Stimulated activated effector memory CD8-positive, alpha-beta T cell treated with anti-CD3 and anti-CD28 coated beads, Interleukin-12 subunit alpha, Interleukin-12 subunit beta, amount 100 ng/mL, for 72 hours (primary cell): ENCODE results near the gene TNRC18.
A peak's percentile ranks its signal among the peaks of the same experiment; 100 is the strongest.
"Not testable (repeated sequence)": the region's sequence is repeated elsewhere in the genome, so short reads cannot be mapped to it uniquely, and the experiment has no call there.

Experiments
- ATAC-seq: fragments of 150-1000 bp; cut with Tn5 transposase; 2 replicates; pipeline ENCODE4 v1.10.0; 2021
- DNase-seq, 2 donors: peaks; one replicate each; pipeline ENCODE4 v3.0.0; 2021 to 2022; ENCODE audit warnings: low spot score in 2 of 2
- H3K27ac Mint-ChIP-seq: one replicate; pipeline ENCODE4 v1.8.0; 2022; ENCODE audit warnings: mild to moderate bottlenecking, mixed read lengths
- H3K36me3 Mint-ChIP-seq: one replicate; pipeline ENCODE4 v1.8.0; 2022; ENCODE audit warnings: mild to moderate bottlenecking, mixed read lengths
- H3K4me1 Mint-ChIP-seq: one replicate; pipeline ENCODE4 v1.8.0; 2022; ENCODE audit warnings: mixed read lengths
- H3K4me3 Mint-ChIP-seq: one replicate; pipeline ENCODE4 v1.8.0; 2022; ENCODE audit warnings: mild to moderate bottlenecking, mixed read lengths
- H3K9me3 Mint-ChIP-seq: one replicate; pipeline ENCODE4 v1.8.0; 2022; ENCODE audit warnings: mixed read lengths

Gene TNRC18

DNA sequence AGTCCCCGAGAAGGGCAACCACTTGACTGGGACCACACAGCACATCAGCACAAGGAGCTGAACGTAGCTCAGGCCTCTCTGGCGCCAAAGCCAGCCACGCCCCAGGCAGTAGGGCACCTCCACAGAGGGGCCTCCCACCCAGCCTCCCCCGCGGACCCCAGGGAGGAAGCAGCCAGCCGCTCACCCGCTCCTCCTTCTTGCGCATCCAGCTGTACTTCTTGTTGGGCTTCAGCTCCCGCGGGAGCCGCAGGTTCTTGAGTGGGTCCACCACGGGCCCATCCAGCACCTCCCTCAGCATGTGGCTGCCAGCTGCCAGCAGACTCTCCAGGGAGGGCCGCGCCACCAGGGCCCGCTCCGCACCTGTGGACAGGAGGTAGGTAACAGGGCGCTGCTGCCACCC is 61.2 kb downstream of the TNRC18 start:
- DNase-seq: no peak
- no peak for ATAC-seq
- Mint-ChIP-seq H3K4me1 (peaks cover 38% of the 10 kb centered on the region), H3K4me3 (no peak overlapping the region), H3K36me3 (peaks cover 92% of the 10 kb centered on the region), H3K9me3 (no peaks in the 10 kb centered on the region), H3K27ac (no peak overlapping the region)

- no peak overlapping the region for H3K4me3 Mint-ChIP-seq
- no peak for ATAC-seq
- DNase-seq: no peak
- H3K9me3 Mint-ChIP-seq: no peaks in the 10 kb centered on the region
- peaks cover 37% of the 10 kb centered on the region for H3K4me1 Mint-ChIP-seq
- peaks cover 92% of the 10 kb centered on the region for H3K36me3 Mint-ChIP-seq
- H3K27ac Mint-ChIP-seq: no peak overlapping the region
These were observed 62.0 kb downstream of the TNRC18 start for GRCh38 chr7:5361446-5362127.

- peaks cover 92% of the 10 kb centered on the region for H3K36me3 Mint-ChIP-seq
These were observed 62.7 kb downstream of the TNRC18 start for GRCh38 chr7:5360971-5361370.

GRCh38 chr7:5360451-5360850 is 63.2 kb downstream of the TNRC18 start:
- Mint-ChIP-seq H3K4me1 (peaks cover 34% of the 10 kb centered on the region), H3K27ac (no peak overlapping the region), H3K36me3 (peaks cover 92% of the 10 kb centered on the region), H3K4me3 (no peak overlapping the region), H3K9me3 (no peaks in the 10 kb centered on the region)
- ATAC-seq: no peak
- no peak for DNase-seq

More at GRCh38 chr7:5360971-5361370, 62.7 kb downstream of the TNRC18 start:
- peaks cover 37% of the 10 kb centered on the region for H3K4me1 Mint-ChIP-seq
- ATAC-seq (no peak), DNase-seq (no peak)
- no peaks in the 10 kb centered on the region for H3K9me3 Mint-ChIP-seq
- no peak overlapping the region for H3K4me3 Mint-ChIP-seq
- no peak overlapping the region for H3K27ac Mint-ChIP-seq

- peaks cover 92% of the 10 kb centered on the region for H3K36me3 Mint-ChIP-seq
- not testable (repeated sequence) for ATAC-seq, H3K9me3 Mint-ChIP-seq, H3K4me3 Mint-ChIP-seq, DNase-seq, H3K27ac Mint-ChIP-seq
- peaks cover 36% of the 10 kb centered on the region for H3K4me1 Mint-ChIP-seq
These were observed 63.6 kb downstream of the TNRC18 start for GRCh38 chr7:5360021-5360420.

- Mint-ChIP-seq H3K4me1 (peaks cover 36% of the 10 kb centered on the region), H3K9me3 (no peaks in the 10 kb centered on the region), H3K4me3 (no peak overlapping the region), H3K36me3 (peaks cover 98% of the 10 kb centered on the region), H3K27ac (peak overlapping the region; percentile 41)
- DNase-seq (no peak), ATAC-seq (no peak)
These were observed 64.3 kb downstream of the TNRC18 start for GRCh38 chr7:5359344-5359743.

DNA sequence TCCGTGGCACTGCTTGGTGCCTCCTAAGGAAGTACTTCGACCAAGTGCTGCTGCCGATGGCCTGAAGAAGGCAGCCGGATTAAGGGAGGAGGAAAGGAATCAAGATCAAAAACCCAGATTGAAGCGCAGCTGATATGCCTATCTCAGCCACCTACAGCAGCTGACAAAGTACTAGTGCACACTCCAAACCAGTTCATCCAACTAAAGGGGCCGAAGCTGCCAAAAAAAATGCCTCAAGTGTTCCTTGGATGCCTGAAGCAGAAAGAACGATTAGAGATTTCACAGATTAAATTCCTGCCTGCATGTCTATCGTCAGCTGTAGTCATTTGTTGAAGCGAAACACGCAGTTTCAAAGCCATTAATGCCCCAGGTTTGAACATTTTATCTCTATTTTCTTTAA is 65.7 kb downstream of the TNRC18 start:
- Mint-ChIP-seq H3K4me1 (peaks cover 36% of the 10 kb centered on the region), H3K36me3 (peaks cover 100% of the 10 kb centered on the region), H3K9me3 (no peaks in the 10 kb centered on the region), H3K4me3 (no peak overlapping the region), H3K27ac (no peak overlapping the region)
- no peak for DNase-seq
- no peak for ATAC-seq

- ATAC-seq: no peak
- Mint-ChIP-seq H3K4me3 (no peak overlapping the region), H3K9me3 (no peaks in the 10 kb centered on the region), H3K27ac (no peak overlapping the region), H3K36me3 (peaks cover 100% of the 10 kb centered on the region), H3K4me1 (peaks cover 39% of the 10 kb centered on the region)
- DNase-seq: no peak
These were observed 66.9 kb downstream of the TNRC18 start for GRCh38 chr7:5356751-5357119.

DNA sequence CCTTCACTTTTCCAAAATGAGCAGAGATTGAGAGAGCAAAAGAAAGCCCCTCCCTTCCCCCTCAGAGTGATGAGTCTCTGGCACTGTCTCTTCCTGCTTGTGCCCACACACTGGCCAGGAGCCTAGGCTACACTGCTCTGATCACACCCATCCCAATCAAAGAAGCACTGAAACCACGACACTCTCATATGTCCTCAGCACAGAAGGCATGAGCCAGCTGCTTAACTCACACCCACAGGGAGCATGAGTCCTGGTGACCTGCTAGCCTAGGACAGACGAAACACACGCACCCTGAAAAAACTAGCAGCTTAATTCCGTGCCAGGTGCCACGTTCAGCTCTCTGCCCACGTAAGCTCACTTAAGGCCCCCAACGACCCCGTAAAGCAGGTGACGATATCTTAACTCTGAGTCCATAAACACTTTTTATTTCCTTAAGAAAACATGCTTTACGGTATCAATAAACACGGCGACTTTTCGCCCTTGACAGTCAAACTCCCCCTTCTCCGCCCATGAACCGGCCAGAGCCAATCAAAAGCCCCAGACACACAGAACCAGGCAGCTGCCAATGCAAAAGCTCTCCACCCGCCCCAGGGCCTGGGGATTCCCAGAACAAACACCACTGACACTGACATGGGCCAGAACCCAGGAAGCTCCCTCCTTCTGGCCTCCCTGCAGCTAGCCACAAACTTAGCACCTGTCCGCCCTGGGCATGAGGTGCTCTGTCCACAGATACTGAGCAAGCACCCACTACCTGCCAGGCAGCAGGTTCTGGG is 69.0 kb downstream of the TNRC18 start:
- DNase-seq (no peak), ATAC-seq (peak; percentile 31)
- Mint-ChIP-seq H3K9me3 (no peaks in the 10 kb centered on the region), H3K36me3 (peaks cover 94% of the 10 kb centered on the region), H3K4me3 (no peak overlapping the region), H3K4me1 (peaks cover 39% of the 10 kb centered on the region), H3K27ac (peak overlapping the region; percentile 77)

GRCh38 chr7:5352440-5353010 is 71.1 kb downstream of the TNRC18 start:
- peaks cover 35% of the 10 kb centered on the region for H3K4me1 Mint-ChIP-seq
- ATAC-seq (no peak), DNase-seq (no peak)
- H3K9me3 Mint-ChIP-seq: no peaks in the 10 kb centered on the region
- H3K36me3 Mint-ChIP-seq: peaks cover 73% of the 10 kb centered on the region
- H3K4me3 Mint-ChIP-seq: no peak overlapping the region
- H3K27ac Mint-ChIP-seq: no peak overlapping the region

- ATAC-seq (no peak), DNase-seq (no peak)
- peaks cover 68% of the 10 kb centered on the region for H3K36me3 Mint-ChIP-seq
- no peak overlapping the region for H3K4me3 Mint-ChIP-seq
- peaks cover 35% of the 10 kb centered on the region for H3K4me1 Mint-ChIP-seq
- H3K27ac Mint-ChIP-seq: no peak overlapping the region
- no peaks in the 10 kb centered on the region for H3K9me3 Mint-ChIP-seq
These were observed 71.9 kb downstream of the TNRC18 start for GRCh38 chr7:5351507-5352265.

DNA sequence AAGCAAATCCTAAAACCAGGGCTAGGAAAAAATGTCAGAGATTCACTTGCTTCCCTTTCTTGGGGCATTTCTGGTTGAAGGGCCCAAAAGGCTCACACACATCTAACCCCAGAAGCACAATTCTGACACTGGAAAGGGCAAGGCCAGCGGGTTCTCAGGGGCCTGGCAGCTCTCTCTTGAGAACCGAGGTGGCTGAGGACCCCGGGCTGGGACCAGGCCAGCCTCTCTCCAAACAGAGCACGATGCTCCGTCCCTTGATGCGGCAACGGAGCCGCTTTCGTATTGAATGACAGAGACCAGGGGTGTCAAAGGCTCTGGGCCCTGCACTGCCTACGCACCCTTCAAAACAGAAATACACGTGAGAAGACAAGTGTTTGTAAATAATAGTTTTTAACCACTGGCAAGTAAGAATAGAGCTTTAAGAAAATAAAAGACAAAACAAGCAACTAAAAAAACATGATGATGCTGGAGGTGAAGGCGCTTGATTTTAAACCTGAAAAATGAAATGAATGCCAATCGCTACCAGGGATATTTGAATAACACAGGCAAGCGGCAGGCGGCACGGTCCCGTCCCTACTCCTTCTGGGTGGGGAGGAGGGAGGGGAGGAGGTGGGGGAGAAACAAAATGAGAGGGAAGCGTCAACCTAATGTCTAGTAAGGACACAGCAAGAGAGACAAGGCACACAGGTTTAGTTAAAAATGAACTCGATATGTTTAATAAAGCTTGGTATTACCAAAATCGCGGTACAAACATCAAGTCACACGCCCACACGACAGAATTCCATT is 72.8 kb downstream of the TNRC18 start:
- Mint-ChIP-seq H3K4me1 (peaks cover 27% of the 10 kb centered on the region), H3K36me3 (peaks cover 68% of the 10 kb centered on the region), H3K4me3 (no peak overlapping the region), H3K9me3 (no peaks in the 10 kb centered on the region), H3K27ac (no peak overlapping the region)
- DNase-seq: no peak
- ATAC-seq: no peak

DNA sequence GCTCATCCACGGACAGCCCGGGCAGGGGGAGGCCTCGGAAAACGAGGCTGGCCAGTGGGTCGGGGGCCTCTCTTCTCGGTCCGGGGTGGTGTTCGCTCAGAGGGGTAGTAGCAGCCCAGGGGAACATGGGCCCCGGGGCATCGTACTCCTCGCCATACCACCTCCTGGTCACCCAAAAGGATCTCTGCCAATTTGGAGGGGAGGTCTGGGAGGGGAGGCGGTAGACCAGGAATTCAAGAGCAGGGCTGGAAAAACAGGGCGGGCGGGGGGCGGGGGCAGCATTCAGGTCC is 73.5 kb downstream of the TNRC18 start:
- H3K9me3 Mint-ChIP-seq: no peaks in the 10 kb centered on the region
- DNase-seq (no peak), ATAC-seq (no peak)
- H3K4me1 Mint-ChIP-seq: peaks cover 24% of the 10 kb centered on the region
- peaks cover 64% of the 10 kb centered on the region for H3K36me3 Mint-ChIP-seq
- H3K27ac Mint-ChIP-seq: no peak overlapping the region
- no peak overlapping the region for H3K4me3 Mint-ChIP-seq

- H3K36me3 Mint-ChIP-seq: peaks cover 64% of the 10 kb centered on the region
- peaks cover 19% of the 10 kb centered on the region for H3K4me1 Mint-ChIP-seq
- H3K27ac Mint-ChIP-seq: no peak overlapping the region
- no peak for DNase-seq
- no peak overlapping the region for H3K4me3 Mint-ChIP-seq
- no peak for ATAC-seq
- H3K9me3 Mint-ChIP-seq: no peaks in the 10 kb centered on the region
These were observed 74.0 kb downstream of the TNRC18 start for GRCh38 chr7:5349437-5350173.
